Breast epithelium (tissue), 4 donors: ENCODE measurements around the gene FRMD5. TPM values are rescaled to one million over a fixed set of nuclear protein-coding genes. Genes with fewer than 3 reads are reported as not detected.

Source experiments
- DNase-seq, 2 donors: peaks; one replicate each; pipeline ENCODE4 v3.0.0-alpha.2; 2019; ENCODE audit warnings: low spot score in 2 of 2
- H3K27ac ChIP-seq, 2 donors: fragments of 200-600 bp; sonication (generic) in 1 of 2; one replicate each; pipeline ENCODE4 v1.5.1; 2016 to 2019; ENCODE audit warnings: mild to moderate bottlenecking in 1 of 2
- H3K27me3 ChIP-seq, 2 donors: fragments of 200-600 bp; sonication (generic) in 1 of 2; one replicate each; pipeline versions ENCODE4 v1.5.1 to v1.6.0; 2017 to 2019; ENCODE audit warnings: control low read depth in 1 of 2, mild to moderate bottlenecking in 1 of 2
- H3K36me3 ChIP-seq: fragments of 200-600 bp; one replicate; pipeline ENCODE4 v1.5.1; 2019
- H3K4me1 ChIP-seq, 2 donors: fragments of 200-600 bp; sonication (generic); one replicate each; pipeline ENCODE4 v1.5.1; 2016 to 2019; ENCODE audit warnings: control low read depth in 1 of 2
- H3K4me3 ChIP-seq, 3 donors: fragments of 200-600 bp; sonication (generic); 1 replicate in 2 of 3; 2 replicates in 1 of 3; pipeline ENCODE4 v1.5.1; 2016 to 2019; ENCODE audit warnings: mild to moderate bottlenecking in 3 of 3, moderate library complexity in 2 of 3
- H3K9me3 ChIP-seq, 2 donors: fragments of 200-600 bp; sonication (generic) in 1 of 2; one replicate each; pipeline ENCODE4 v1.5.1; 2016 to 2019; ENCODE audit warnings: control low read depth in 1 of 2
- CTCF ChIP-seq, 3 donors: fragments of 450-650 bp; IDR thresholded peaks; one replicate each; pipeline ENCODE4 v1.5.1; 2016 to 2017; ENCODE audit warnings: antibody characterized with exemption in 3 of 3, mild to moderate bottlenecking in 3 of 3, moderate library complexity in 3 of 3
- POLR2A ChIP-seq: fragments of 450-650 bp; IDR thresholded peaks from one replicate; pipeline ENCODE4 v1.6.1; 2016; ENCODE audit warnings: antibody characterized with exemption, mild to moderate bottlenecking, moderate library complexity
- POLR2AphosphoS5 ChIP-seq, 3 donors: sonication (generic); formaldehyde crosslinking; IDR thresholded peaks; one replicate each; pipeline ENCODE4 v1.6.1; 2017; ENCODE audit warnings: antibody characterized with exemption in 3 of 3
- intact Hi-C: fragments of 100-400 bp; cut with DNase I; formaldehyde crosslinking; loops from one replicate; pipeline ENCODE4 v1.15.1; 2023; ENCODE audit warnings: low total_unique reads
- total RNA-seq, 3 donors: library from RNA; depleted of rRNA; stranded (reverse); fragments of >200 nt; gene quantifications; one replicate each; pipeline ENCODE4 v1.1.0, GENCODE V29; 2016

FRMD5 gene
- total RNA-seq, 3 donors from 2014 or later = 0.66 to 1.6 TPM; not detected in 1

GRCh38 chr15:43930556-43930955 lies 264.5 kb downstream of the FRMD5 start:
- Histone ChIP-seq H3K4me1 (no peaks in the 10 kb centered on the region), H3K36me3 (no peaks in the 10 kb centered on the region), H3K27me3 (no peaks in the 10 kb centered on the region), H3K4me3 (no peak overlapping the region), H3K9me3 (no peaks in the 10 kb centered on the region), H3K27ac (no peak overlapping the region)
- intact Hi-C loops = no loop called here
- TF ChIP-seq CTCF (IDR thresholded peaks at IDR 0.05) (no peak), POLR2AphosphoS5 (IDR thresholded peaks at IDR 0.05) (no peak), POLR2A (no peak)
- DNase-seq = no peak

GRCh38 chr15:43930079-43930478 lies 265.0 kb downstream of the FRMD5 start:
- TF ChIP-seq POLR2AphosphoS5 (IDR thresholded peaks at IDR 0.05) (no peak), POLR2A (no peak), CTCF (IDR thresholded peaks at IDR 0.05) (no peak)
- H3K27ac ChIP-seq = no peak overlapping the region
- H3K4me3 ChIP-seq = no peak overlapping the region
- H3K36me3 ChIP-seq = no peaks in the 10 kb centered on the region
- intact Hi-C loops = no loop called here
- no peaks in the 10 kb centered on the region for H3K9me3 ChIP-seq
- H3K4me1 ChIP-seq = no peaks in the 10 kb centered on the region
- no peaks in the 10 kb centered on the region for H3K27me3 ChIP-seq
- DNase-seq = no peak

- DNase-seq = no peak
- H3K4me3 ChIP-seq = no peak overlapping the region
- no peaks in the 10 kb centered on the region for H3K36me3 ChIP-seq
- H3K9me3 ChIP-seq = no peaks in the 10 kb centered on the region
- intact Hi-C loops = no loop called here
- TF ChIP-seq POLR2AphosphoS5 (IDR thresholded peaks at IDR 0.05) (no peak), POLR2A (no peak), CTCF (IDR thresholded peaks at IDR 0.05) (no peak)
- H3K27ac ChIP-seq = no peak overlapping the region
- no peaks in the 10 kb centered on the region for H3K4me1 ChIP-seq
- no peaks in the 10 kb centered on the region for H3K27me3 ChIP-seq
These were observed 266.9 kb downstream of the FRMD5 start for GRCh38 chr15:43928152-43928551.

GRCh38 chr15:43927203-43927602 lies 267.9 kb downstream of the FRMD5 start:
- DNase-seq = no peak
- TF ChIP-seq POLR2AphosphoS5 (IDR thresholded peaks at IDR 0.05) (no peak), POLR2A (no peak), CTCF (IDR thresholded peaks at IDR 0.05) (no peak)
- H3K27ac ChIP-seq = no peak overlapping the region
- H3K9me3 ChIP-seq = no peaks in the 10 kb centered on the region
- intact Hi-C loops = no loop called here
- H3K4me1 ChIP-seq = no peaks in the 10 kb centered on the region
- H3K27me3 ChIP-seq = no peaks in the 10 kb centered on the region
- H3K4me3 ChIP-seq = no peak overlapping the region
- no peaks in the 10 kb centered on the region for H3K36me3 ChIP-seq

GRCh38 chr15:43923553-43923952 lies 271.5 kb downstream of the FRMD5 start:
- intact Hi-C loops = no loop called here
- Histone ChIP-seq H3K27ac (no peak overlapping the region), H3K36me3 (no peaks in the 10 kb centered on the region), H3K9me3 (no peaks in the 10 kb centered on the region), H3K4me3 (no peak overlapping the region), H3K27me3 (no peaks in the 10 kb centered on the region), H3K4me1 (no peaks in the 10 kb centered on the region)
- TF ChIP-seq POLR2AphosphoS5 (IDR thresholded peaks at IDR 0.05) = no peak
- TF ChIP-seq CTCF (IDR thresholded peaks at IDR 0.05) = no peak
- TF ChIP-seq POLR2A = no peak
- no peak for DNase-seq
